Jurkat, Clone E6-1 (cell line): Measurements from ENCODE around the gene HYAL1.
A peak's percentile ranks its signal among the peaks of the same experiment; 100 is the strongest.

Experiments
- DNase-seq: peaks from one replicate; pipeline ENCODE4 v3.0.0-alpha.2; 2011; ENCODE audit warnings: low read depth, low spot score
- H3K4me3 ChIP-seq: 2 replicates; pipeline ENCODE4 v1.5.1; 2011; ENCODE audit warnings: mild to moderate bottlenecking, low read length, control low read depth, moderate library complexity

The HYAL1 gene

DNA sequence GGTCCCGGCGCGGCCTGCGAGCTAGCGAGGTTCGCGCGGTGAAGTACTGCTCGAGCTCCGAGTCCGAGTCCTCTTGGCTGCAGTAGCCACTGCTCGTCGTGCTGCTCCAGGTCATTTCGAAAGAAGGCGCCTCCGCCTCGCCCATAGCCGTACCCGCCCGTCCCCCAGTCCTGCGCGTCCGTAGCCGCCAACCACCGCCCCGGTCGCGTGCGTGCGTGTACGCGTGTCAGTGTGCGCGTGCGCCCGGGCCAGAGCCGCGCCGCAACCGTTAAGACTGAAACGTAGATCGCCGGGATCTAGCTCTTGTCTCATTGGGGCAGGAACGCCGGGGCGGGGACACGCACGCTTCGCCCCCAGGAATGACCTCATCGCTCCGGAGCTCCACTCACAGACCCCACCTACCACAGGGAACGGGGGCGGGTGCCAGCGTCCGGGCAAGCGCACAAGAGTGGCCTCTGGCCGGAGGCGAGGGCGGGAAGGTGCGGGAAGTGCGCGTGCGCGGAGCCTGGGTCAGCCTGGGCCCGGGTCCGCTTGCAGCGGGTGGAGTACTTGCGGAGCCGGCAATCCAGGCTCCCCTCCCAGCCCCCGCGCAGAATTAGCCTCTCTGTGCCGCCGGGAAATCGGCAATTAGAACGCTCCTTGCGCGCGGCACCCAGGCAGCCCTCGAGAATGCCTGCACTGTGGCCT, 33.9 kb upstream of the HYAL1 start:
- peak; percentile 97 for DNase-seq
- peak overlapping the region; percentile 98 for H3K4me3 ChIP-seq

DNA sequence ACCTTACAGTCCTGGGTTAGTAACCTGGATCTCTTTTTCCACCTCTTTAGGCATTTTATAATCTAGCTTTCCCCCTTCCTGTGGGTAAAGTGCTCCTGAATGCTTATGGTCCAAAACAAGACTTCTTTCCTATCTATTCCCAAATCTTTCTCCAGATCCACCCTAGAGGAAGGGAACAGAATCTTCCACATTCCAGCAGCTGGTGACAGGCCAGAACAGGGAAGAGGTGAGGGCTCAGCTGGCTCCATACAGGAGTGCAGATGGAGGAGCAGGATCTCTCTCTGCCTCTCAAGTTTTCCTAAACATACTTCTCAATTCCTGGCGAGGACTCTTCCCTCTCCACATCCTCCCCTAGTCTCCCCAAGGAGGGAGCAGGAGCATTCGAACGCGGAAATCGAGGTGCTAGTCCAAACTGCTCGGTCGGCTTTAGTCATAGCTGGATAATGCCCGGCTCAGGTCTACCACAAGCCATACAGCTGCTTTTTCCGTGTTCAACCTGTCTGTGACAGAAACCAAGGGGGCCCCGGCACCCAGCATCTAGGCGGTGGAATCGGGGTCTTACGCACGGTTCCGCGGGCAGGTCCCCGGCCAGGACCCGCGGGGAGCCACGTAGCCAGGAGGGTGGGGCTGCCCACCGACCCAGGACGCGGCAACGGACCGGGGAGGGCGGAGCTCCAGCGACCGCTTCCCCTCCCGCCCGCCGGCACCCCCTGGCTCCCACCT, 33.2 kb upstream of the HYAL1 start:
- peak overlapping the region; percentile 98 for H3K4me3 ChIP-seq
- DNase-seq = peak; percentile 38

- H3K4me3 ChIP-seq = no peak overlapping the region
- no peak for DNase-seq
Measured at GRCh38 chr3:50334339-50335075, 31.1 kb upstream of the HYAL1 start.

DNA sequence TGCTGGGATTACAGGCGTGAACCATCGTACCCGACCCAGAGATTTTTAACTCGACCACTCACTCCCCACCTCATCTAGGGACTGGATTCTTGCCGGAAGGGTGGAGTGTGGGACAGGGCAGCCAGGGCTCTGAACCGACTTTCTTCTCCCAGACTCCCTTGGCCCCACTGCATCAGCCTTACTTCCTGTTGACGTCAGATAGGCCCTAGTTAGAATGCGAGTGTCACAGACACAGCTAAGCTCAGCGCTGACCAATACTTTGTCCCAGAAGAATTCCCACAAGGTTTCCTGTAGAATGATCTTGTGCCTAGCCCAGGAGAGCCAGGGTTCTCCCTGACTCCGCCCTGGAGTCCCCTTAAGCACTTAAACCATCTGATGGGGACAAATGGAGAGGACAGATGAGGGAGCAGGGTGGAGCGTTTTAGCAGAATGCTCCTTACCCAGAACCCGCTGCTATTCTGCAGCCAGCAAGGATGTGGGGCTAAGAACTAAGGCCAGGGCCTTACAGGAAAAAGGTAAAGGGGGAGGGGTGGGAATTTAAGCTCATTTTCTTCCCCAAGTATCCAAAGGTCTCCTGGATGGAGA, 30.5 kb upstream of the HYAL1 start:
- H3K4me3 ChIP-seq = no peak overlapping the region
- no peak for DNase-seq

GRCh38 chr3:50331364-50331907, 28.1 kb upstream of the HYAL1 start:
- DNase-seq = no peak
- H3K4me3 ChIP-seq = no peak overlapping the region

DNA sequence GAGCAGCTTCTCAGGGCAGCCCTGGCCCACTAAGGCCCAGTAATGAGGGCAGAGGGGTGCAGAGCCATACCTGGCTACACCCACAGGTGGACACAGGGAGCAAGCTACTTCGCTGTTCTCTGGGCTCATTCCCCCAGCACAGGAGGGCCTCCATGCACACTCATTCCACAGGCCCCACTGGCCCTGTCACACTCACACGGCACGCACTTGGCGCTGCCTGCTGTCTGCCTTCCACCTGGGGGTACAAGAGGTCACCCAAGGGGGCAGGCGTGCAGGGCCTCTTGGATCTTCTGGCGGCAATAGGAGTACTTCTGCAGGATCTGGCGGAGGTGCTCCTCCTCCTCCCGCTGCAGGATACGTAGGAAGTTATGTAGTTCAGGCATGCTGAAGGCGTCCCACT, 27.0 kb upstream of the HYAL1 start:
- no peak for DNase-seq
- H3K4me3 ChIP-seq = no peak overlapping the region

DNA sequence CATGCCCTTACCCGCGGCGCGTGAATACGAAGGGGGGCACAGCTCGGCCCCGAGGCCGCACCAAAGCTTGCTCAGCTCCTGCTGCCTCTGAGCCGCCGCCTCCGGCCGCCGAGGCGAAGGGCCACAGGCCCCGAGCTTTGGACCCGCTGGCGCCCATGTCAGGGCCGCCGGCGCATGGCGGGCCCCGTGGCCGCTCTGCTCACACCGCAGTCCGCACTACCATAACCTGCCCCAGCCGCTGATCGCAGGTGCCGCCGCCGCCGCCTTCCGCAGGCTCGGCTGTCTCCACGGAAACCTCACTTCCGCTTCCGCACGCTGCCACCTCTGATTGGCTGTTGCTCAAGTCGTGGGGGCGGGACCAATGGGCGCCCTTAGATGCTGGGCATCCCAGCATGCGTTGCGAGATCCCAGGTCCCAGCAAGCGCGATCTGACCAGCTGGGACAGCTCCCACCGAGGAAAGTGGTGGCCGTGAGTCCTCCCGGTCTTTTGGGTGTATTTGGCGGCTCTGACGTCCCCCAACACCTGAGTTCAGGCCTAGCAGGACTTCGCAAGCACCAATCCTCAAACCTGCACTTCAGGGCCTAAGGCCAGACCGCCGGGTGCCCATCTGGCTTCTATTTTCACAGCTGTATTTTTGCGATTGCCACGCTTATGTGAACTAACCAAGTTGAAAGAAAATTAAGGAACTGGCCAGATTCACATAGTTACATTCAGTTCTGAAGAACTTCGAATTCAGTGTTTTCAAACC, 24.7 kb upstream of the HYAL1 start, which contains the start of gene TUSC2:
Gene TUSC2 (minus strand): TSS at position 281 of the 749 bp plus-strand sequence. CDS start 124 bp downstream, at position 157.
- peak; percentile 91 for DNase-seq
- H3K4me3 ChIP-seq = peak within 1 kb of the TSS; percentile 94

DNA sequence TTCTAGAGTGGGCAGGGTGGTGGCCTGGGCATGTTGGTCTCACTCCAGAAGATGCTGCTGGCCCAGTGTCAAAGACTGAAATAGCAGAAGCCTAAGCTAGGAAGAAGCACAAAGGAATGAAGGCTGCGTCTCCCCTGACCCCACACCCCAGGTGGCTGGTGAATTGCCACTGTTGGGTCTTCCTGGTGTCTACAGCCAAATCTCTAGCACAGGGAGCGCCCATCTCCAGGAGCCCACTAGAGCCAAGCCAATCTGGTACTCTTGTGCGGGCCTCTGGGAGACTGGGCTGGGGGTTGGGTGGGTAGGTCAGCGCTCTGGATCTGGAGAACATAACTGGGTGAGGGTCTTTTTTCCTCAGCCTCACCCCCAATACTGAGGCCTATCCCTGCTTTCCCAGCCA, 23.8 kb upstream of the HYAL1 start:
- no peak for DNase-seq
- peak overlapping the region; percentile 94 for H3K4me3 ChIP-seq

- H3K4me3 ChIP-seq = no peak overlapping the region
- DNase-seq = no peak
Measured at GRCh38 chr3:50326182-50326541, 22.8 kb upstream of the HYAL1 start.

DNA sequence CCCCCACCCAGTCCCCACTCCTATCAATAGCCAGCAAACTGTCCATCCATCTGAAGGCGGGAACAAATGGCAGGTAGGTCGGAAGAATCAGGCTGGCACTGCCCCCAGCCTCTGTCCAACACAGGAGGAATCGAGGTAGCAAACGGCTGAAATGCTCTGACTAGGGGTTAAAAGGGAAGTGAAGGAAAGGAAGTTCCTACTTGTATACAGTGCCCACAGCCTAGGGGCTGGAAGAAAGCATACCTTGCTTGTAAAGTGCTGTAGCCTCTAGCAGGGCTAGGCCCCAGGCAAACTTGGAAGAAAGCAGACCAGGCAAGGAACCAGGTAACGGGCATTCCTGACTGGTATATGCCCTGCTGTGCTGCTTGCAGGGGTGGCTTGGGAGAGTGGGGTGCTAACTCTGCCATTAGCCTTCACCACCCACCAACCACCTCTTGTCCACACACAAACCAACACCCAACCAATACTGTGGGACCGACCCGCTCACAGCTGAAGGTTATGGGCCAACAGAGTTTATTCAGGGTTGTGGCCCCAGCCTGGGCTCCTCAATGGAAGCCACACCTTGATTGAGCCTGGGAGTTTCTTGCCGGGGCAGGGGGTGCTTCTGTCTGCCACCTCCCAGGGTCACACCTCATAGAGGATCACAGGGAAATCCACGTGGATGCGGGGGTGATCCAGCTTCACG, 22.3 kb upstream of the HYAL1 start:
- DNase-seq = no peak
- no peak overlapping the region for H3K4me3 ChIP-seq

- no peak for DNase-seq
- H3K4me3 ChIP-seq = no peak overlapping the region
Measured at GRCh38 chr3:50325113-50325480, 21.7 kb upstream of the HYAL1 start.

DNA sequence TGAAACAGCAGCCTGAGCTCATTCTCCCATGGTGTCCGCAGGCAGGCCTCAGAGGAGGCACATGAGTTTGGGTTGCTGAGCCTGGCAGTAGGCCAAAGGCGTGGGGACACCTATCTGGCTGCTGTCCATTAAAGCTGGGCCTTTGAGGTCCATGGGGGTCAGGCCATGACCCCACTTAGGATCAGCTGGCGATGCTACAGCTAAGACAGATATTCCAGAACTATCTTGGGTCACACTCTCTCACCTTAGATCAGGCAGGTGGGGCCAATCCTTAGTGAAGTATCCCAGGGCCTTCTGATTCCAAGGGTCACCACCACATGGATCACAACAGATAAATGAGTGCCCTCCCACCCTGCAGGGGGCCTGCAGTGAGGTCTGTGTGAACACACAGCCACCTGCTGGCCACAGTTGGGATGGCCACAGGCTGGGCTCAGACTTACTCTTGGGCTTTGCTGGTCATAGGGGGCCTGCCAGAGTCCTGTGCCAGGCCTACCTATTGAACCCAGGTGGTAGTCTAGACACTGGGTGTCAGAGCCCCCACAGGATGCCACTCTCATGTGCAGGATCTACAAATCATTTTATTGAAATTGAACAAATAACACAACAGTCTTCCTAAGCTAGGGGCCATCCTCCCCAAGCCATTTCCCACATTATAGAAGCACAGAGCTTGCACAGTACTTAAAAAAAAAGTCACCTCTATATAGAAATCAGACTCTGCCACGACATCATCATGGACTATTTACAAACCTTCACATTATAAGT, 21.2 kb upstream of the HYAL1 start:
- H3K4me3 ChIP-seq = no peak overlapping the region
- peak; percentile 57 for DNase-seq

GRCh38 chr3:50323614-50324199, 20.3 kb upstream of the HYAL1 start:
- DNase-seq = no peak
- no peak overlapping the region for H3K4me3 ChIP-seq

- no peak for DNase-seq
- H3K4me3 ChIP-seq = no peak overlapping the region
Measured at GRCh38 chr3:50323092-50323600, 19.8 kb upstream of the HYAL1 start.

DNA sequence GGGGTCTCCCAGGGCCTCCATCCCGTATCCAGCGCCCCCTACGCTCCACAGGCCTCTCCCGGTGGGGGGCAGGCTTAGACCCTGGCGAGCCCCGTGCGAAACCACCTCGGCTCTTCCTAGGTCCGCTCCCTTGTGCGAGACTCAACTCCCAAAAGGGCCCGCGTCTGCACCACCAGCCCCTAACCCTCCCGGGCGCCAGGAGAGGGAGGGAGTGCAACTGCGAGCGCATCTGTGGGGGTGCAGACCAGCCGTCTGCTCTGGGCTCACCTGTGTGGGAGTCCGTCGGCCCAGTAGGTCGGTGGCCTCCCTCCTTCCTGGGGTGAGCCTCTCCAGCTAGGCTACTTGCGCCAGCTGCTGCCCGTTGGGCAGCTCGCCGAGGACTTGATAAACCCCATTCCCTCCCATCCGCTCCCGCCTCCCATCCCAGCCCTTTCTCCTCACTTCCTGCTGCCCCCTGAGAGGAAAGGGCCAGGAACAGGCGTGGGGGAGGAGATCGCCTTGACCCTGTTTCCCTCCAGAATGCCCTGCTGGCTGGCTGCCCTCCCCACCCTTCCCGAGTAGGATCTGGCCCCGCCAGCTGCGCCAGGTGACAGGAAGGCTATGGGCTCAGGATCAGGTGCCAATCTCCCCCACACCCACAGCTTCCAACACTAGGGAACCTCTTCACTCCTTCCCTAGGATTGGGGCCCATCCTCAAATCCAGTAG, 19.2 kb upstream of the HYAL1 start, which contains the start of gene HYAL2:
Gene HYAL2 (minus strand): TSS at position 360 of the 706 bp plus-strand sequence. CDS start 2,256 bp downstream, outside the sequence.
- H3K4me3 ChIP-seq = peak within 1 kb of the TSS; percentile 98
- DNase-seq = no peak

- DNase-seq = no peak
- peak overlapping the region; percentile 98 for H3K4me3 ChIP-seq
Measured at GRCh38 chr3:50322115-50322385, 18.7 kb upstream of the HYAL1 start.
